GM12892 (cell line): ENCODE data around the gene SNX12.
"Not testable (repeated sequence)": the region's sequence is repeated elsewhere in the genome, so short reads cannot be mapped to it uniquely, and the experiment has no call there.

ENCODE experiments used
- DNase-seq: peaks from one replicate; pipeline ENCODE4 v3.0.0; 2011; ENCODE audit not compliant: insufficient read length
- FAIRE-seq: peaks from 2 replicates; lab custom pipeline; 2011; peaks lifted over from hg19 to GRCh38; lab: Jason Lieb, UNC
- POLR2A ChIP-seq: IDR thresholded peaks from 2 replicates; pipeline ENCODE4 v1.6.1; 2011; ENCODE audit warnings: low read depth, low read length, control low read depth
- POLR2AphosphoS5 ChIP-seq: IDR thresholded peaks from 2 replicates; pipeline ENCODE4 v1.6.1; 2011; ENCODE audit warnings: low read depth, low read length, control low read depth
- TAF1 ChIP-seq: IDR thresholded peaks from 2 replicates; pipeline ENCODE4 v1.6.1; 2011; ENCODE audit warnings: low read depth, mild to moderate bottlenecking, control low read depth, low read length, borderline replicate concordance

The SNX12 gene

DNA sequence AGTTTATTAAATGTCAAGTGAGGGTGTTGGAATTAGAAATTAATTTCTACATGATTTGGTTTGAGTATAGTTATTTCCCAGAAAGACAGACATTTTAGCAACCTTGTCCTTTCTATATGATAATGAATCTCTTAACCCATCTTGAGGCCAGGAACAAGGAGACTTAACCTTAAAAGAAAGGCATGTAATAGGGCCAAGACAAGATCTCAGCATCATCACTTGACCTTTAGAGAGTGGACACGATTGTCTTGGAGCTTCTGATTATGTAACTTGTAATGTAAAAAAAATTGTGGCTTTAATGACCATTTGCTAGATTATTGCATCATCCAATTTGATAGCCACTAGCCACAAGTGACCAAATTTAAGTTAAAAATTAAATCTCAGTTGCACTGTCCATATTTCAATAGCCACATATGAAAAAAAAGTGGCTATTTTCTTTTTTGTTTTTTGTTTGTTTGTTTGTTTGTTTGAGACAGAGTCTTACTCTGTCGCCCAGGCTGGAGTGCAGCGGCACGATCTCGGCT lies 14.1 kb upstream of the SNX12 start:
- no peak for DNase-seq
- no peak for TF ChIP-seq TAF1
- TF ChIP-seq POLR2AphosphoS5 = no peak
- TF ChIP-seq POLR2A = no peak
- no peak for FAIRE-seq

DNA sequence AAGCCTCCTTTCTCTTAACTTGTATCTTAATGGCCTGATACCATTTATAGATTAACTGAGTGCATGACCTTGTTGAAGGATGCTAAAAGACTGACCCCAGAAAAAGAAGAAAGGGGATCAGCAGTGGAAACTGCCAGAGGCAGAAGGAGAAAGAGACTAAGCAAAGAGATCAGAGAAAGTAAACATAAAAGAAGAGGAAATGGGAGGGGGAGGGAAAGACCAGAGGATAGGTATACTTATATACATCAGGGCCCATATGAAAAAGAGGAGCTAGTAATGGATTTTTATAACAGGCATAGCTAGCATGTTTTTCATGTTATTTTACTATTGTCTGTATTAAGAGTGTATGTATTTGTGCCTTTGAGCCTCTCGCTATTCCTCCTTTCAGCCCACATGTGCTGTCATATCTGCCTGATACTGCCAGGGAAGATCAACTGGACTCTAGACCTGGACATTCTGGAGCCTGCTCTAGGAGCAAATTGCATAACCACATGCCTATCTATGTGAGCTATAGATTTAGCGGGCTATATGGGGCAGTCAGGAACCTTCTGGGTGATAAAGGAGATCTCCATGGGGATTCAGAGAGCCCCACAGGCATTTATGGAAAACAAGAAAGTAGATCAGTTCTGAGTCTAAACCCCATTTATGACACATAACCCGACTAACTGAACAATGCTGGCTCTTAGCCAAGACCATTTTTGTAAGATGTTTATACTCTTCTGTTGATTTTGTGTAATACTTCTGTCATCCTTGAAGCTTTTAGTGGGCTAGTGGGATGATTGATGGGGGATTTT lies 13.4 kb upstream of the SNX12 start:
- no peak for DNase-seq
- TF ChIP-seq POLR2A (no peak), POLR2AphosphoS5 (no peak), TAF1 (no peak)
- FAIRE-seq = no peak

GRCh38 chrX:71070531-71070930 lies 2.4 kb upstream of the SNX12 start:
- no peak for DNase-seq
- peak; percentile 66 for FAIRE-seq
- TF ChIP-seq POLR2AphosphoS5 = no peak
- no peak for TF ChIP-seq TAF1
- TF ChIP-seq POLR2A = no peak

DNA sequence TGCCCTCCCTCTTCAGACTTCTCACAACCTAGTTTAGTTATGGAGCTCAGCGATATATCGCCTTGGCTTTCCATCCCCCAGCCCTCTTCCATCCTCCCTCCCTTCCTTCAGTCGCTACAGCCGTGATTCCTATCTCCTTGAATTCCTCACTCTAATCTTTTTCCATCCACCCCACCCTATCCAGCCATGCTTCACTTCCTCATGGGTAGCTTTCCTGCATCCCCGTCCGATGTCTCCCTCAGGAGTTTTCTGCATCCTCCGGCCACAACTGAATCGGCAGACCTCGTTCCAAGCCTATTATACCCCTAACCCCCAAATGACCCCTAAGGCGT lies 456 bp downstream of the SNX12 start:
- FAIRE-seq = no peak
- DNase-seq = no peak

DNA sequence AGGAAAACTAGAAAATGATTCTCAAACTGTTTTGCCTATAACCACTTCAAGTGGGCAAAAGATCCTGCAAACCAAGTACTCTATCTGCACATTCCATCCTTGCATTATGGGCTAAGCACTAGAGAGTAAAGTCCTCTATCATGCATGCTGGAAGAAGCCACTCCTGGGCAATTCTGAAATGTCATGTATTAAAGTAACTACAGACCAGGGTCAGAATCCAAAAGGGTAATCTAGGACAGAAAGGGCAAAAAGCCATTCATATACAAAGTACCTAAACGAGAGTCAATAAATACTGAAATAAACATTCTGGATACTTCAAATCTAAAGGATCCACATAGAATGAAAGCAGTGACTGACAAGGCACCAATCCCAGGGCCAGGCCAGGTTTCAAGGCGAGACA lies 1.0 kb downstream of the SNX12 start:
- DNase-seq = no peak
- no peak for TF ChIP-seq TAF1
- no peak for FAIRE-seq

More for the DNA sequence above, 456 bp downstream of the SNX12 start:
- TF ChIP-seq POLR2AphosphoS5 (no peak), TAF1 (no peak), POLR2A (no peak)

DNA sequence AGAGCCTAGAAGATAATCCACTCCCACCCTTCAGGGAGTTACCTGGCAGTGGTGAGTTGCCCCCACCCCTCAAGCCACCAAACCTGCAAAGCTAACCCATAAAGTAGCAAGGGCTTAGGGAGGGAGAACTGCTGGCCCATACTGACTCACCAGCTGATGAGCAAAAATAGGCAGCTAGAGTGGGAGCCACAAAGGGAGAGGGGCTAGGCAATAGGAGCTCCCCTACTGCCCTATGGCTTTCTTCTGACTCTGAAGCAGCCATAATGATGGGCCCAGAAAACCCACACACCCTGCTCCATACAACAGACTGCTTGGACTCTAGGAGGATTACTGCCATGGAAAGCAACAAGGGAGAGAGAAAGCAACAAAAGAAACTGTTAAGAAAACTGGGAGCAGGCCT lies 8.0 kb downstream of the SNX12 start:
- FAIRE-seq (no peak), DNase-seq (no peak)
- TF ChIP-seq TAF1 (no peak), POLR2AphosphoS5 (no peak), POLR2A (no peak)

DNA sequence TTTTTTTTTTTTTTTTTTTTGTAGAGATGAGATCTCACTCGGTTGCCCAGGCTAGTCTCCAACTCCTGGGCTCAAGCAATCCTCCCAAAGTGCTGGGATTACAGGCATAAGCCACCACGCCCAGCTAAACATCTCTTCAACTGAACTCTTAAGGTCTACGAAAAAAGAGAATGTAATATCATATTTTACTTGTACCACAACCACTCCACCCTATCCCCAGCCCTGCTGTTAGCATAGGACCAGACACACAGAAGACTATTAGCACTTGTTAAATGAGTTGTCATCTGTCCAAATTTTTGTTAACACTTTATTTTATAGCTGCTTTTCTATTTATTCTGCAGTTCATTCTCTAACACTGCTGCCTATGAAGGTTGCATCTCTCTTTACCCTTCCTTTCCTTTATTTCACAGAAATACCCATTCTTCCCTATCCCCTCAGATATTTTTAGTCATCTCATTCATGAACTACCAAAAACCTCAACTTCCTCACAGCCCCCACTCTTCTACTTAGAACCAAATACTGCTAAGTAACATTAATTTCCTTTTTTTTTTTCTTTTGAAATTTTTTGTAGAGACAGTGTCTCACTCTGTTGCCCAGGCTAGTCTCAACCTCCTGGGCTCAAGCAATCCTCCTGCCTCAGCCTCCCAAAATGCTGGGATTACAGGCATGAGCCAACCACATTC lies 10.1 kb downstream of the SNX12 start:
- TF ChIP-seq POLR2AphosphoS5 (no peak), POLR2A (no peak), TAF1 (no peak)
- DNase-seq (no peak), FAIRE-seq (no peak)

GRCh38 chrX:71056867-71057266 lies 11.3 kb downstream of the SNX12 start:
- no peak for FAIRE-seq
- no peak for DNase-seq

GRCh38 chrX:71053217-71053621 lies 14.9 kb downstream of the SNX12 start:
- FAIRE-seq (no peak), DNase-seq (no peak)
- TF ChIP-seq TAF1 (no peak), POLR2AphosphoS5 (no peak), POLR2A (no peak)

More at GRCh38 chrX:71056867-71057266, 11.3 kb downstream of the SNX12 start:
- TF ChIP-seq POLR2A (no peak), TAF1 (no peak), POLR2AphosphoS5 (no peak)

DNA sequence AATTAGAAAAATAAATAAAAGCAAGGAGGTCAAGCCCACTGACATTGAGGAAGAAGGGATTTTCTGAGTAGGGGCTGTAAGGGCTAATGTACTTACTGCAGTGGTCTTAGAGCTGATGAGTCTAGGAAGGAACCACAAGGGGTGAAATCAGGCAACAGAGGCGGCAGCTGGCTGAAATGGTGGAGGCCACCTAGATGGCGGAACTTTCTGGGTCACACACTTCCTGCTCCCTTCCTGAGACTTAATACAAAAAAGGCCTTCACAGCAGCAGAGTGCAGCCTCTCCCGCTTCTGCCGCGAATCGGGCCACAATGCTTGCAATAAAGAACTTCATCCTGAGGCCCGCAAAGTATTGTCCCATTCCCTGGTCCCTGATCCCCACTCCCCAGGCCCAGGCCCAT lies 15.4 kb downstream of the SNX12 start:
- no peak for TF ChIP-seq POLR2AphosphoS5
- TF ChIP-seq POLR2A = no peak
- TF ChIP-seq TAF1 = no peak
- DNase-seq (no peak), FAIRE-seq (no peak)

GRCh38 chrX:71047891-71048290 lies 20.2 kb downstream of the SNX12 start:
- DNase-seq, FAIRE-seq: not testable (repeated sequence)

DNA sequence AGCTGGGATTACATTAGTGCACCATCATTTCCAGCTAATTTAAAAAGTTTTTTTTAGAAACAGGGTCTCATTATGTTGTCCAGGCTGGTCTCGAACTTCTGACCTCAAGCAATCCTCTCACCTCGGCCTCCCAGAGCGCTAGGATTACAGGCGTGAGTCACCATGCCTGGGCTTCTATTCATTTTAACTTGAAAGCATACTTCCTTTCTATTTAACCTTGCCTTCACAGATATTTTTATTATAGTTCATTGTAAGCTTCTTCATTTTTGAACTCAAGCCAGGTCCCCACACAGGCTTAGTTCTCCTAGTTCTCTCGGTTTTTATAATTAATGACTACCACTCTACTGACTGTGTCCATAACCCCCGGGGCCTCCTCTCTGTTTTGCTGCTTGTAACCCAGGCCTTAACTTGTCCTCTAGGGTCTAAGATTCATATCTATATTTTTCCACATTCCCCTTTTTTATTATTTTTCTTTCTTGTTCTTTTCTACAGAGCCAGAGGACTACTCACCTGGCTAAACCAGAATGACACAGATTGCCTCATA lies 50.7 kb downstream of the SNX12 start:
- DNase-seq = no peak
- TF ChIP-seq TAF1 (no peak), POLR2A (no peak), POLR2AphosphoS5 (no peak)
- FAIRE-seq = no peak
